Common myeloid progenitor, CD34-positive (primary cell): ENCODE results near the gene ORC1.
A peak's percentile ranks its signal among the peaks of the same experiment; 100 is the strongest.
"Not testable (repeated sequence)": the region's sequence is repeated elsewhere in the genome, so short reads cannot be mapped to it uniquely, and the experiment has no call there.

Experiments
- CTCF ChIA-PET: fragments of 350-600 bp; sonication (Branson Sonifier 250); formaldehyde crosslinking; loops from one replicate; lab custom pipeline; 2021; ENCODE audit warnings: antibody characterized with exemption; lab: Charles Lee
- POLR2A ChIA-PET: fragments of 350-600 bp; sonication (Branson Sonifier 250); formaldehyde crosslinking; loops from one replicate; lab custom pipeline; 2021; ENCODE audit warnings: antibody characterized with exemption; lab: Charles Lee
- DNase-seq, 3 donors: peaks; one replicate each; pipeline versions ENCODE4 v3.0.0 to v3.0.0-alpha.2; 2013
- H3K27ac ChIP-seq, 2 experiments: 1 replicate in 1 of 2; 2 replicates in 1 of 2; pipeline ENCODE4 v1.7.0; 2013; ENCODE audit warnings: inconsistent platforms in 2 of 2, low read length in 2 of 2, mild to moderate bottlenecking in 2 of 2, low read depth in 1 of 2, moderate library complexity in 1 of 2; ENCODE audit not compliant: severe bottlenecking in 2 of 2, insufficient read depth in 1 of 2, poor library complexity in 1 of 2
- H3K27me3 ChIP-seq, 5 experiments: replicated peaks in 2 of 5; 1 replicate in 3 of 5; 2 replicates in 2 of 5; pipeline versions ENCODE4 v1.6.1 to v1.7.0; 2013; ENCODE audit warnings: low read length in 4 of 5, mild to moderate bottlenecking in 2 of 5, moderate library complexity in 2 of 5, inconsistent platforms in 1 of 5; ENCODE audit not compliant: insufficient read depth in 5 of 5, control insufficient read depth in 4 of 5
- H3K36me3 ChIP-seq, 4 experiments: 1 replicate in 2 of 4; 2 replicates in 2 of 4; pipeline versions ENCODE4 v1.6.1 to v1.7.0; 2013; ENCODE audit warnings: low read length in 3 of 4, control low read depth in 1 of 4, mild to moderate bottlenecking in 1 of 4; ENCODE audit not compliant: control insufficient read depth in 4 of 4, insufficient read depth in 4 of 4
- H3K4me1 ChIP-seq, 4 experiments: 1 replicate in 3 of 4; 2 replicates in 1 of 4; pipeline versions ENCODE4 v1.6.1 to v1.7.1; 2013; ENCODE audit warnings: low read length in 3 of 4, mild to moderate bottlenecking in 3 of 4, control low read depth in 1 of 4, inconsistent platforms in 1 of 4, moderate library complexity in 1 of 4; ENCODE audit not compliant: control insufficient read depth in 4 of 4, insufficient read depth in 4 of 4; ENCODE audit errors: control extremely low read depth in 1 of 4
- H3K4me3 ChIP-seq, 7 experiments: 1 replicate in 4 of 7; 2 replicates in 3 of 7; pipeline versions ENCODE4 v1.5.1 to v1.7.0; 2013; ENCODE audit warnings: mild to moderate bottlenecking in 7 of 7, low read length in 6 of 7, moderate library complexity in 6 of 7, inconsistent platforms in 2 of 7, low read depth in 2 of 7, control low read depth in 1 of 7; ENCODE audit not compliant: insufficient read depth in 4 of 7, control insufficient read depth in 1 of 7; ENCODE audit errors: extremely low read depth in 1 of 7
- H3K9me3 ChIP-seq, 5 experiments: 1 replicate in 4 of 5; 2 replicates in 1 of 5; pipeline versions ENCODE4 v1.6.1 to v1.7.1; 2013; ENCODE audit warnings: low read length in 4 of 5, mild to moderate bottlenecking in 2 of 5, inconsistent platforms in 1 of 5, low read depth in 1 of 5, moderate library complexity in 1 of 5; ENCODE audit not compliant: control insufficient read depth in 4 of 5, insufficient read depth in 2 of 5; ENCODE audit errors: control extremely low read depth in 1 of 5
- WGBS: methylation state at CpG from one replicate; pipeline ENCODE4 v1.1.5; 2013; ENCODE audit not compliant: insufficient coverage; 5-methylcytosine and 5-hydroxymethylcytosine counted together

The ORC1 gene

DNA sequence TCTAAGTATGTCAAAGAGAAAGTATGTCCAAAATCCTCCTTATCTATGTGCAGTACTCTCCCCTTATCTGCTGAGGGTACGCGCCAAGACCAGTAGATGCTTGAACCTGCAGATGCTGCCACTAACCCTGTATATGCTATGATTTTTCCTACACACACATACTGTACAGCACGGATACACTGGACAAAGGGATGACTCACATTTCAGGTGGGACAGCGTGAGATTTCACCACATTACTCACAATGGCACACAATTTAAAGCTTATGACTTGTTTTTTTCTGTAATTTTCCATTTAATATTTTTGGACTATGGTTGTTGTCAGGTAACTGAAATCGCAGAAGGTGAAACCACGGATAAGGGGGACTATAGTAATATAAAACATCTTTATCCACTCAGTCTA is 4.1 kb downstream of the ORC1 start:
- DNase-seq: no peak
- 100% methylated on average over 3 of the region's 6 CpGs for WGBS
- POLR2A ChIA-PET: no interaction called here
- H3K36me3 ChIP-seq: peaks cover 11 to 57% (median 23%) of the 10 kb centered on the region in 4 experiments
- H3K27me3 ChIP-seq: no peaks in the 10 kb centered on the region
- H3K4me3 ChIP-seq: no peak overlapping the region
- H3K4me1 ChIP-seq: peaks cover 0 to 16% (median 10%) of the 10 kb centered on the region in 4 experiments
- H3K9me3 ChIP-seq: no peaks in the 10 kb centered on the region
- CTCF ChIA-PET: no interaction called here
- H3K27ac ChIP-seq: no peak overlapping the region

DNA sequence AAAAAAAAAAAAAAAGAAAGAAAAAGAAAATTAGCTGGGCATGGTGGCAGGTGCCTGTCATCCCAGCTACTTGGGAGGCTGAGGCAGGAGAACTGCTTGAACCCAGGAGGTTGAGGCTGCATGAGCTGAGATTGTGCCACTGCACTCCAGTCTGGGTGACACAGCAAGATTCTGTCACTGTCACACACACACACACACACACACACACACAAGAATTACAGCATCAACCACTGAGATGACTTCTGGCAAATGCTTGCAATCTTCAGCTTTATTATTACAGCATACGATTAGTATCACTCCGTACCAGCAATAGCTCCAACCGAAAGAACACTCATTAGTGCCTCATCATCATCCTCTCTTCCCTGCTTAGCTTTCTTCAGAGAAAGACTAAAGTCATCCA is 4.6 kb downstream of the ORC1 start:
- 100% methylated on average over 3 of the region's 3 CpGs for WGBS
- POLR2A ChIA-PET: no interaction called here
- CTCF ChIA-PET: no interaction called here
- DNase-seq: no peak
- Histone ChIP-seq H3K4me1 (peaks cover 0 to 13% (median 9%) of the 10 kb centered on the region in 4 experiments), H3K27me3 (no peaks in the 10 kb centered on the region), H3K9me3 (no peaks in the 10 kb centered on the region), H3K36me3 (peaks cover 12 to 61% (median 24%) of the 10 kb centered on the region in 4 experiments), H3K27ac (no peak overlapping the region), H3K4me3 (no peak overlapping the region)

DNA sequence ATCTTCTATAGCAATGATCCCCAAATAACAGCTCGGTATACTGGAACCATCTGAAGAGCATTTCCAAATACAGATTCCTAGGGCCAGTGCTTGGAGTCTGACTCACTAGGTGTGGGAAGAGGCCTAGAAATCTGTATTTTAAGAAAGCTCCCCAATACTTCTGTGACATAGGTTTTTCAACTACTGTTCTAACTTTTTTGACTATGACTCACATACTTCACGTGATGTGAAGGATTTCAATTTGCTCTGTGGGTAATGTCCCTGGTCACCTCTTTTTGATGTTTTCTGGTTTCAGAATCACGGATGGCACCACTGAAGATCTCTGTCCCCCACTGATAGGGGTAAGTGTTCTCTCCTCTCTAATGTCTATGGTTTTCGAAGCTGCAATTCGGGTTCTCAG is 11.0 kb downstream of the ORC1 start:
- Histone ChIP-seq H3K36me3 (peaks cover 10 to 67% (median 25%) of the 10 kb centered on the region in 4 experiments), H3K9me3 (no peaks in the 10 kb centered on the region), H3K27ac (no peak overlapping the region), H3K27me3 (no peaks in the 10 kb centered on the region), H3K4me3 (no peak overlapping the region), H3K4me1 (no peaks in the 10 kb centered on the region)
- ChIA-PET CTCF (interaction anchor here (1.1 kb wide), 1 partner anchor 10 kb away, joined by 3 read pairs; no protein-coding TSS in a partner anchor), POLR2A (no interaction called here)
- DNase-seq: no peak
- 100% methylated on average over 4 of the region's 5 CpGs for WGBS

DNA sequence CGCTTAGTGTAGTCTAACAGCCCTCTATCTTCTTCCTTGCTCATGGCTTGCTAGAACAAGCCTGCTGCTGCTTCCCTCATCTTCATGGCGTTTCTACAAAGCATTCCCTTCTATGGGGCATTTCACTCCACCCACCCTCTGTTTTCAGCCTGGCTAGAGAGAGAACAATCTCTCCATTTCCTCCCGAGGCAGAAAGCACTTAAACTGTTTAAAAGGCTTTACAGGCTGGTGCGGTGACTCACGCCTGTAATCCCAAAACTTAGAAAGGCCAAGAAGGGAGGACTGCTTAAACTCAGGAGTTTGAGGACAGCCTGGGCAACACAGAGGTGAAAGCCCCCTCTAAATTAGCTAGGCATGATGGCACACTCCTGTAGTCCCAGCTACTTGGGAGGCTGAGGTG is 17.8 kb downstream of the ORC1 start:
- Histone ChIP-seq H3K9me3 (no peaks in the 10 kb centered on the region), H3K27me3 (no peaks in the 10 kb centered on the region), H3K4me1 (no peaks in the 10 kb centered on the region), H3K4me3 (no peak overlapping the region), H3K27ac (no peak overlapping the region), H3K36me3 (peaks cover 13 to 79% (median 46%) of the 10 kb centered on the region in 4 experiments)
- 99% methylated on average over 5 of the region's 5 CpGs for WGBS
- ChIA-PET CTCF (no interaction called here), POLR2A (no interaction called here)
- DNase-seq: no peak

GRCh38 chr1:52385376-52385775 is 18.8 kb downstream of the ORC1 start:
- ChIA-PET POLR2A (no interaction called here), CTCF (no interaction called here)
- Histone ChIP-seq H3K9me3 (no peaks in the 10 kb centered on the region), H3K27me3 (no peaks in the 10 kb centered on the region), H3K36me3 (peaks cover 13 to 89% (median 48%) of the 10 kb centered on the region in 4 experiments), H3K4me1 (no peaks in the 10 kb centered on the region), H3K4me3 (no peak overlapping the region), H3K27ac (no peak overlapping the region)
- DNase-seq: no peak
- WGBS: 94% methylated on average over 2 of the region's 3 CpGs

GRCh38 chr1:52369851-52370250 is 34.4 kb downstream of the ORC1 start:
- POLR2A ChIA-PET, H3K4me3 ChIP-seq, DNase-seq, H3K27ac ChIP-seq, CTCF ChIA-PET, H3K27me3 ChIP-seq, H3K9me3 ChIP-seq: not testable (repeated sequence)
- peaks cover 3 to 18% (median 17%) of the 10 kb centered on the region in 4 experiments for H3K4me1 ChIP-seq
- WGBS: 88% methylated on average over 1 of the region's 1 CpG
- peaks cover 5 to 25% (median 13%) of the 10 kb centered on the region in 4 experiments for H3K36me3 ChIP-seq

DNA sequence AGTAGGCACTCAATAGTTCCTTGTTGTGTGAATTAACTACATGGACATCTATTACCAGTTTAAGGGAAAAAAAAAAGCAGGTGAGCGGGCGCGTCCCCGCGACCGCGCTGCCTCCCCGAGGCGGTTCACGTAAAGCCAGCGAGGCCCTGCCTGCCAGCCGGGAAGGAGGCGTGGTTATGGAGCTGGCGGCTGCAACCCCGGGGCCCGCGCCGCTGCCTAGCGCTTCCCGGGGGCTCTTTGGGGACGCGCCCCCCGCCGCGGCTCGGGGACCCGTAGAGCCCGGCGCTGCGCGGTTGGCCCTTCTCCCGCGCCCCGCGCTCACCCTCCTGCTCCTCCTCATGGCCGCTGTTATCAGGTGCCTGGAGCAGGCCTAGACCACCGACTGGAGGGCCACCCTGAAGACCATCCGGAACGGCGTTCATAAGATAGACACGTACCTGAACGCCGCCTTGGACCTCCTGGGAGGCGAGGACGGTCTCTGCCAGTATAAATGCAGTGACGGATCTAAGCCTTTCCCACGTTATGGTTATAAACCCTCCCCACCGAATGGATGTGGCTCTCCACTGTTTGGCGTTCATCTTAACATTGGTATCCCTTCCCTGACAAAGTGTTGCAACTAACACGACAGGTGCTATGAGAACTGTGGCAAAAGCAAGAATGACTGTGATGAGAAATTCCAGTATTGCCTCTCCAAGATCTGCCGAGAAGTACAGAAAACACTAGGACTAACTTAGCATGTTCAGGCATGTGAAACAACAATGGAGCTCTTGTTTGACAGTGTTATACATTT is 35.6 kb downstream of the ORC1 start:
- CTCF ChIA-PET: interaction anchor here (0.6 to 1.4 kb wide), 4 partner anchors 17 to 1747 kb away, joined by 3 read pairs; no protein-coding TSS in a partner anchor
- DNase-seq: peak; percentile 50 to 68 (median 67)
- POLR2A ChIA-PET: interaction anchor here (0.8 kb wide), 1 partner anchor 37 kb away, joined by 3 read pairs; no protein-coding TSS in a partner anchor
- Histone ChIP-seq H3K4me1 (peaks cover 4 to 25% (median 20%) of the 10 kb centered on the region in 4 experiments), H3K9me3 (no peaks in the 10 kb centered on the region), H3K27me3 (no peaks in the 10 kb centered on the region), H3K4me3 (peak overlapping the region; percentile 39 to 76 (median 52)), H3K36me3 (peaks cover under 1 to 18% (median 8%) of the 10 kb centered on the region in 4 experiments), H3K27ac (no peak overlapping the region)
- WGBS: 6% methylated on average over 49 of the region's 51 CpGs
